Measurements from ENCODE around the gene FAM98A. TPM values are rescaled to one million over a fixed set of nuclear protein-coding genes. Genes with fewer than 3 reads are reported as not detected.

The FAM98A gene
- total RNA-seq, 3 donors from 2014 or later = 82.7 to 103 (median 91.2) TPM

GRCh38 chr2:33607251-33607721, 8.2 kb upstream of the FAM98A start:
- DNase-seq (no peak), ATAC-seq (no peak)
- Mint-ChIP-seq H3K4me3 (no peak overlapping the region), H3K36me3 (ENCODE audit: insufficient read depth) (peaks cover 8% of the 10 kb centered on the region), H3K4me1 (ENCODE audit: low read depth) (no peaks in the 10 kb centered on the region), H3K27me3 (ENCODE audit: low read depth) (peaks cover 2% of the 10 kb centered on the region), H3K9me3 (no peaks in the 10 kb centered on the region)

GRCh38 chr2:33606622-33607021, 7.5 kb upstream of the FAM98A start:
- DNase-seq (no peak), ATAC-seq (no peak)
- Mint-ChIP-seq H3K27me3 (ENCODE audit: low read depth) (no peaks in the 10 kb centered on the region), H3K4me3 (no peak overlapping the region), H3K4me1 (ENCODE audit: low read depth) (no peaks in the 10 kb centered on the region), H3K36me3 (ENCODE audit: insufficient read depth) (peaks cover 2% of the 10 kb centered on the region), H3K9me3 (no peaks in the 10 kb centered on the region)

DNA sequence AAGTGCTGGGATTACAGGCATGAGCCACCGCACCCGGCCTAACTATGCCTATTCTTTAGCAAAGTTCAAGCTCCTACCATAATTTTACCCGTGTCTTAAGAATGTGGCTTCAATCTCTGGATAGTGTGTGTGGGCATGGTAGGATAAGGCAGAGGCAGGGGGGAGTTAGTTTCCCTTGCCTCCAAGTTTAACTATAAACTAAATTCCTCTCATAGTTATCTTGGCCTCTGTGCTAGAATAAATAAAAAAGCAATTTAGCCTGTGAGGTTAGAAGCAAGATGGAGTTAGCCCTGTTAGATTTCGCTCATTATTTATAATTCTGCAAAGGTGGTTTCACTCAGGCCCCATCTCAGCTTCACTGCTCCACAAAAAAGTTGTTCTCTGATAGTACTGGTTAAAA, 7.0 kb upstream of the FAM98A start:
- H3K36me3 Mint-ChIP-seq (ENCODE audit: insufficient read depth) = no peaks in the 10 kb centered on the region
- no peak for ATAC-seq
- no peak overlapping the region for H3K4me3 Mint-ChIP-seq

DNA sequence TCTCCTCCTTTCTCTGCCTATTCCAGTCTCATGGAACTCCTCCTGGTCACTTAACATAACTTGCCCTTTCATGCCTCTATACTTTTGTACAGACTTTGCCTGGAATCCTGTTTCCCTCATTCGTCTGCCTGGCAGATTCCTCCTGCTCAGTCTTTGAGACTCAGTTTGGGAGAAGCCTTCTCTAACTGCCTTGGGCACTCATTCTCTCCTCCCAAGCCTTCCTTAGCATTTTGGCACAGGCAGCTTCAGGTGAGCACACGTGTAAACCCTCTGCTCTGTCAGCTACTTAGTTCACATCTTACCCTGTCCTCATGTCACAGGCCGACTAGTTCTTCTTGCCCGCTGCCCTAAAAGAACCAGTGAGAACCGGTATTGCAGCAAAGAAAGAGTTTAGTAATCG, 6.0 kb upstream of the FAM98A start:
- H3K4me3 Mint-ChIP-seq = no peak overlapping the region
- ATAC-seq = no peak
- H3K36me3 Mint-ChIP-seq (ENCODE audit: insufficient read depth) = no peaks in the 10 kb centered on the region
- H3K4me1 Mint-ChIP-seq (ENCODE audit: low read depth) = no peaks in the 10 kb centered on the region
- H3K27me3 Mint-ChIP-seq (ENCODE audit: low read depth) = no peaks in the 10 kb centered on the region
- DNase-seq = no peak
- no peaks in the 10 kb centered on the region for H3K9me3 Mint-ChIP-seq

More for the DNA sequence above, 7.0 kb upstream of the FAM98A start:
- Mint-ChIP-seq H3K9me3 (no peaks in the 10 kb centered on the region), H3K27me3 (ENCODE audit: low read depth) (no peaks in the 10 kb centered on the region), H3K4me1 (ENCODE audit: low read depth) (no peaks in the 10 kb centered on the region)
- no peak for DNase-seq

- H3K36me3 Mint-ChIP-seq (ENCODE audit: insufficient read depth) = no peaks in the 10 kb centered on the region
- ATAC-seq = no peak
- no peaks in the 10 kb centered on the region for H3K9me3 Mint-ChIP-seq
- H3K4me1 Mint-ChIP-seq (ENCODE audit: low read depth) = peaks cover 8% of the 10 kb centered on the region
- DNase-seq = no peak
- H3K4me3 Mint-ChIP-seq = no peak overlapping the region
- H3K27me3 Mint-ChIP-seq (ENCODE audit: low read depth) = no peaks in the 10 kb centered on the region
Measured at GRCh38 chr2:33603416-33603815, 4.3 kb upstream of the FAM98A start.

- no peak for DNase-seq
- H3K9me3 Mint-ChIP-seq = no peaks in the 10 kb centered on the region
- no peak for ATAC-seq
- no peaks in the 10 kb centered on the region for H3K27me3 Mint-ChIP-seq (ENCODE audit: low read depth)
- no peaks in the 10 kb centered on the region for H3K36me3 Mint-ChIP-seq (ENCODE audit: insufficient read depth)
- H3K4me3 Mint-ChIP-seq = no peak overlapping the region
- peaks cover 13% of the 10 kb centered on the region for H3K4me1 Mint-ChIP-seq (ENCODE audit: low read depth)
Measured at GRCh38 chr2:33602201-33602830, 3.2 kb upstream of the FAM98A start.

DNA sequence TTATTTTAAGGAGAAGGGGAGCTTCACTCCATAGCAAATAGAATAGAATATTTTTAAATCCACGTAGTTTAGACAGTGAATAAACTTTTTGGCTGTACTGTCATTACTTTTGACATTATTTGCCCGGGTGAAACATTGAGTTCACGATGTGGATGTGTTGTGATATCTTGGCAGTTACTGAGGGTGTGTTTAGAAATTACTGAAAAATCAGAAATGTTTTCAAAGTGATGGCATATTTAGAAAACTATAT, 769 bp upstream of the FAM98A start:
- H3K27me3 Mint-ChIP-seq (ENCODE audit: low read depth) = no peaks in the 10 kb centered on the region
- no peaks in the 10 kb centered on the region for H3K9me3 Mint-ChIP-seq
- ATAC-seq = no peak
- DNase-seq = no peak
- H3K36me3 Mint-ChIP-seq (ENCODE audit: insufficient read depth) = peaks cover 6% of the 10 kb centered on the region
- H3K4me3 Mint-ChIP-seq = peak overlapping the region; percentile 98
- peaks cover 23% of the 10 kb centered on the region for H3K4me1 Mint-ChIP-seq (ENCODE audit: low read depth)

- Mint-ChIP-seq H3K36me3 (ENCODE audit: insufficient read depth) (peaks cover 14% of the 10 kb centered on the region), H3K4me1 (ENCODE audit: low read depth) (peaks cover 29% of the 10 kb centered on the region)
Measured at GRCh38 chr2:33598561-33599174, 431 bp downstream of the FAM98A start.

DNA sequence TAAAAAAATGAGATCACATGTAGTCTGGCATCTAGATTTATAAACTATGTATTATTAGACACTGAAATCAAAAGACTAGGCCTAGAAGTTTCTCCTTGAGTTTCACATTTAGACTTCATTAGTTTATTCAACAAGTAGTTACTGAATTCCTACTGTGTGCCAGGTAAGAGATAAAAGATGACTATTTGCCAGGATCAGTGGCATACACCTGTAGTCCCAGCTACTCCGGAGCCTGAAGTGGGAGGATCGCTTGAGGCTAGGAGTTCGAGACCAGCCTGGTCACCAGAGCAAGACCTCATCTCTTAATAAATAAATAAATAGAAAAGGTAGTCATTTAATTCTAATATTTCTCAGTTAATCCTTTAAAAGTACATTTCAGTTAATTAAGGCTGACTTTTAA, 2.1 kb downstream of the FAM98A start:
- DNase-seq = no peak
- peaks cover 35% of the 10 kb centered on the region for H3K4me1 Mint-ChIP-seq (ENCODE audit: low read depth)
- ATAC-seq = no peak
- H3K27me3 Mint-ChIP-seq (ENCODE audit: low read depth) = no peaks in the 10 kb centered on the region
- peaks cover 24% of the 10 kb centered on the region for H3K36me3 Mint-ChIP-seq (ENCODE audit: insufficient read depth)
- H3K9me3 Mint-ChIP-seq = no peaks in the 10 kb centered on the region
- H3K4me3 Mint-ChIP-seq = peak overlapping the region; percentile 42

More at GRCh38 chr2:33598561-33599174, 431 bp downstream of the FAM98A start:
- no peaks in the 10 kb centered on the region for H3K27me3 Mint-ChIP-seq (ENCODE audit: low read depth)
- ATAC-seq (peak; percentile 42 to 51), DNase-seq (peak; percentile 21)
- H3K4me3 Mint-ChIP-seq = peak overlapping the region; percentile 98
- H3K9me3 Mint-ChIP-seq = no peaks in the 10 kb centered on the region

DNA sequence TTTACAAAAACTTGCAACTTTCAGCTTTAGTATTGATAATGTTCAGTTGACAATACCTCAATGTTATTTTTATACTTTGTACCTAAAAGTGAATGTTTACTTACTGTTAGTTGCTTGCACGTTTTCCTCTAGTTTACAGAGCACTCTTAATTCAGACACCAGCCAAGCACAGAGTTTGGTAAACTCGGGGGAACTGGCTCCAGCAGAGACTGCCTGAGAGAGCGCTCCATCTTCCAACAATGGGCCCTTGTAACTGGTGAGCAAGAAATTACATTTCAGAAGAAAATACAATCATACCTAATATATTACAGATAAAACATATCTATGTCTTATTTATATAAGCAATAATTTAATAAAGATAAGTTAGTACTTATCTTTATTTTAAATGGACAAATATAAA, 3.7 kb downstream of the FAM98A start:
- no peaks in the 10 kb centered on the region for H3K27me3 Mint-ChIP-seq (ENCODE audit: low read depth)
- ATAC-seq (no peak), DNase-seq (no peak)
- no peaks in the 10 kb centered on the region for H3K9me3 Mint-ChIP-seq
- peaks cover 39% of the 10 kb centered on the region for H3K4me1 Mint-ChIP-seq (ENCODE audit: low read depth)
- peaks cover 29% of the 10 kb centered on the region for H3K36me3 Mint-ChIP-seq (ENCODE audit: insufficient read depth)
- no peak overlapping the region for H3K4me3 Mint-ChIP-seq

DNA sequence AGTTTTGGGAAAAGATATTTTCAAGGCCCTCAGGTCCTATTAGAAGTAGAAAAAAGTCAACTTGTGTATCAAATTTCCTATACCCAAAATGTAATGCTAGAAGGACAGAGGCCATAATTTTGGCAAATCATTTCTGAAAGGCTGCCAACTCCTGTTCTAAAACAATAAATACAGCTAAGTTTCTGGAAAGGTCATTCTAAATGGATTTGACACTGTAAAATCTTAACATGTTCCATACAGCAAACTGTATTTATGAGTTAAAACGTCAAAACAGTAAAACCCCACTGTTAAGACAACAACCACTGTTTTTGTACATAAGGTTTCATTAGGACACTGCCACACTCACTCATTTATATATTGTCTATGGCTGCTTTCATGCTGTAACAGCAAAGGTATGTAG, 9.7 kb downstream of the FAM98A start:
- Mint-ChIP-seq H3K36me3 (ENCODE audit: insufficient read depth) (peaks cover 48% of the 10 kb centered on the region), H3K27me3 (ENCODE audit: low read depth) (no peaks in the 10 kb centered on the region), H3K4me1 (ENCODE audit: low read depth) (peaks cover 15% of the 10 kb centered on the region), H3K4me3 (no peak overlapping the region), H3K9me3 (no peaks in the 10 kb centered on the region)
- ATAC-seq (no peak), DNase-seq (no peak)

- no peak for DNase-seq
- Mint-ChIP-seq H3K36me3 (ENCODE audit: insufficient read depth) (peaks cover 45% of the 10 kb centered on the region), H3K27me3 (ENCODE audit: low read depth) (no peaks in the 10 kb centered on the region), H3K9me3 (no peaks in the 10 kb centered on the region), H3K4me1 (ENCODE audit: low read depth) (peaks cover 12% of the 10 kb centered on the region), H3K4me3 (no peak overlapping the region)
- no peak for ATAC-seq
Measured at GRCh38 chr2:33588232-33588631, 10.9 kb downstream of the FAM98A start.

GRCh38 chr2:33586766-33587165, 12.3 kb downstream of the FAM98A start:
- no peak for DNase-seq
- Mint-ChIP-seq H3K27me3 (ENCODE audit: low read depth) (no peaks in the 10 kb centered on the region), H3K9me3 (no peaks in the 10 kb centered on the region), H3K36me3 (ENCODE audit: insufficient read depth) (peaks cover 44% of the 10 kb centered on the region), H3K4me3 (no peak overlapping the region), H3K4me1 (ENCODE audit: low read depth) (peaks cover 12% of the 10 kb centered on the region)
- no peak for ATAC-seq

DNA sequence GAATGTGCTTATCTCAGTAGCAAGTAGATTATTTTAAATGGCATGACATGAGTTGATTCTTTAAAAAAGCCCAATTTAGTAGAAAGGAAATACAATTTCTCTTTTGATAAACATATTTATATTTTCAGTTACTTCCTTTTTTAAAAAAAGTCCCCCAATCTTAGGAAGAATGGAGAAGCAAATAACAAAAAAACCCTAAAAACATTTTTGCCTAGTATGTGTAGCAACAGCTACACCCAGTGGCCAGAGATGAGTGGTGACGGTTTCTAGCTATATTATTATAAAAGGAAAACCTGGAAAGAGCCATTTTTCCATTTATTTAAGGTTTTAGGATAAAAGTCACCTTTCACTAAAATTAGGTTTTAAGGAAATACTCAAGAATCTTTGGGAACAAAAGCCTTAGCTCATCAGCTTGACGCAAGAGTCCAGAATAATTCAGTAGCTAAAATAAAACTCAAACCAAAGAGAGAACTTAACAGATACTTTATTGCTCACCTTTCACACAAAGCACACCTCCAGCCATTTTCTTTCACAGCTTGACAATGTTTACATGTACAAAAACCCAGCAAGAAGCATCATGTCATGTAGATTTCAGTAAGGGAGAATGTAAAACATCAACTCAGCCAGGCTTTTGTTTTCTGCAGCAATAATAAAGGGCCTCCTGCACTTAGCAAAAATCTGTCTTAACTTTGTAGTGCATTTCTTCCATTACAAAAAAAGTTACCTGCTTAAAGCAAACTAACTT, 15.7 kb downstream of the FAM98A start:
- Mint-ChIP-seq H3K36me3 (ENCODE audit: insufficient read depth) (peaks cover 33% of the 10 kb centered on the region), H3K4me1 (ENCODE audit: low read depth) (peaks cover 14% of the 10 kb centered on the region), H3K9me3 (no peaks in the 10 kb centered on the region), H3K4me3 (no peak overlapping the region), H3K27me3 (ENCODE audit: low read depth) (no peaks in the 10 kb centered on the region)
- no peak for DNase-seq
- peak in 1 of 2 donors; percentile 30 for ATAC-seq

DNA sequence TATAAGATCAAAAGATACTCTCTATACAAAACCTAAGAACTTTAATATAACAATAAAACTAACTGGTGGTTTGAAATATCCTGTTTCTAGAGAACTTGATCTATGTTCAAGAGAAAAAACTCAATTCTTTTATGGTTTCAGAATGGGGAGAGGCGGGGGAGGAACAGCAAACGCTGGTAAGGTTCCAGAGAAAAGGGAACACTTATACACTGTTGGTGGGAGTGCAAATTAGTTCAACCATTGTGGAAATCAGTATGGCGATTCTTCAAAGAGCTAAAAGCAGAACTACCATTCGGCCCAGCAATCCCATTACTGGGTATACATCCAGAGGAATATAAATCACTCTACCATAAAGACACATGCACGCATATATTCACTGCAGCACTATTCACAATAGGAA, 17.2 kb downstream of the FAM98A start:
- Mint-ChIP-seq H3K36me3 (ENCODE audit: insufficient read depth) (peaks cover 26% of the 10 kb centered on the region), H3K9me3 (no peaks in the 10 kb centered on the region), H3K4me1 (ENCODE audit: low read depth) (peaks cover 14% of the 10 kb centered on the region), H3K27me3 (ENCODE audit: low read depth) (no peaks in the 10 kb centered on the region), H3K4me3 (no peak overlapping the region)
- DNase-seq (no peak), ATAC-seq (no peak)

Data from activated T-cell treated with anti-CD3 and anti-CD28 coated beads, Interleukin-2, amount 50 U/mL, for 4 hours (primary cell).